Measurements from ENCODE around the gene CCBE1. TPM values are rescaled to one million over a fixed set of nuclear protein-coding genes. Genes with fewer than 3 reads are reported as not detected.
"Not testable (repeated sequence)": the region's sequence is repeated elsewhere in the genome, so short reads cannot be mapped to it uniquely, and the experiment has no call there.

The CCBE1 gene
- total RNA-seq, 1 donor from 2014 or later: not detected

- intact Hi-C loops (cut with micrococcal nuclease): no loop called here
Observed at GRCh38 chr18:59684777-59685176, 12.4 kb downstream of the CCBE1 start.

GRCh38 chr18:59681521-59682004 lies 15.7 kb downstream of the CCBE1 start:
- intact Hi-C loops (cut with micrococcal nuclease): no loop called here

GRCh38 chr18:59681051-59681450 lies 16.2 kb downstream of the CCBE1 start:
- intact Hi-C loops (cut with micrococcal nuclease): no loop called here

GRCh38 chr18:59675346-59675745 lies 21.9 kb downstream of the CCBE1 start:
- intact Hi-C loops (cut with micrococcal nuclease): no loop called here

GRCh38 chr18:59674903-59675270 lies 22.3 kb downstream of the CCBE1 start:
- intact Hi-C loops (cut with micrococcal nuclease): no loop called here

- intact Hi-C loops (cut with micrococcal nuclease): no loop called here
Observed at GRCh38 chr18:59674186-59674902, 22.9 kb downstream of the CCBE1 start.

- intact Hi-C loops (cut with micrococcal nuclease): no loop called here
Observed at GRCh38 chr18:59672235-59672711, 24.9 kb downstream of the CCBE1 start.

DNA sequence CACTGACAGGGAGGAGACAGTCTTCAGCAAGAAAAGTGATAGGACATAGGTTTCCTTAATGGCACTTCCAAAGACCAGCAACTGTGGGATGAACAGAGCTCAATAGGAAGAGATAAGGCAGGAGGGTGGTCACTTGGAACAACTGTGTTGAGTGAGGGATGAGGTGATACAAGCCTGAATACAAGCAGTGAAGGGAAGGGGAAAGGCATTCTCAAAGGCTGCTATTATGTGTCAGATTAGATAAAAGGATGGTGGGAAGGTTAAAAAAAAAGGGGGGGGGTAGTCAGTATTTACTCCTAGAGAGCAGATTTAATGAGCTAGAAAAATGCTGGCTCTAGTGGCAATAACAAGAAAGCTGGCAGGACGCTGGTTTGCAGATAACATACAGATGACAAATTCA lies 25.7 kb downstream of the CCBE1 start:
- intact Hi-C loops (cut with micrococcal nuclease): no loop called here

DNA sequence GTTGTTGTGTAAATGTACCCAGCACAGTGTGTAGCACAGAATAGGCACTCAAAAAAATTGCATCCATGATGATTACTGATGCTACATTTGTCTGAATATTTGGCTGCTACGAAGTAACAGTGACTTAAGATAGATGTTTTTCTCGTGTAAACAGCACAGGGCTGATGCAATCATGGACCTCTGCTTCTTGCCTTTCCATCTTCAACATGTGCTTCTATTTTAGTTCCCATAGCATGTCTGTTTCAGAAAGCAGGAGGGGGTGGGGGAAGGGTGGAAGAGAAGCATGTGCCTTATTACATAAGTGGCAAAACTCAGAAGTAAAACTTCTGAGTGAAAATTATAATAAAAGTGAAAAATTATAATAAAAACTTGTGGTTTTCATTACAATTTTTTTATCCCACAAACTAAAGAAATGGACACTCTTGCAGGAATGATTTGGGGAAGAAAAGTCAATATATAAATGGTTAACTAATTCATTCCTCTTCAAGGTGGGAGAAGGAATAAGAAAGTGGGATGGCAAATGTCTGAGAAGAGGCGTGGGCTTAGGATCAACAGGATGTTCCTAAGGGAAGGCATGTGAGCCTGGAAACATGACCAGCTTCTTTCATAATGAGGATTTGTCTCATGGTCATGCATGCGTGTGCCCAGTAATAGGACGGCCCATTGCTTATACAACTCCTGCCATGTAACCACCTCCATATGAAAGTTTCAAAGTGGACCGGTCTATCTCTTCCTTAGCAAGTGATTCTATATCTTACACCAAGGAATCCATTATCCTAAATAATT lies 27.2 kb downstream of the CCBE1 start:
- intact Hi-C loops (cut with micrococcal nuclease): no loop called here

DNA sequence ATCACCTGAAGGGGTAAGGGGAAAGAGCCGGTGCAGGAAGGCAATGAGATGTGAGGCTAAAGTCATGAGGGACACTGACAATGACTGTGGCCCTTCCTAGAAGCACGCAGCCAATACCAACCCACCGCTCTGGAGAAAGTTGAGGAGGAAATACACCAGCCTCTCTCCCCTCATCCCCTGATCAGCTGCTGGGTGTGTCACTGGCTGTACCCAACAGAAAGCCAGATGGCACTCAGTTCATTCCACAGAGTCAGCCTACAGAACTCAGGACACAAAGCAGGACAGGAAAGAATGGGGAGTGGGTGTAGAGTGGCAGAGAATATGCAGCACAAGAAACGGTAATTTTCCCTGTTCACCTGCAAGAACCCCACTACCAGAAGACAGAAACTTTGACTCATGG lies 29.7 kb downstream of the CCBE1 start:
- intact Hi-C loops (cut with micrococcal nuclease): no loop called here

DNA sequence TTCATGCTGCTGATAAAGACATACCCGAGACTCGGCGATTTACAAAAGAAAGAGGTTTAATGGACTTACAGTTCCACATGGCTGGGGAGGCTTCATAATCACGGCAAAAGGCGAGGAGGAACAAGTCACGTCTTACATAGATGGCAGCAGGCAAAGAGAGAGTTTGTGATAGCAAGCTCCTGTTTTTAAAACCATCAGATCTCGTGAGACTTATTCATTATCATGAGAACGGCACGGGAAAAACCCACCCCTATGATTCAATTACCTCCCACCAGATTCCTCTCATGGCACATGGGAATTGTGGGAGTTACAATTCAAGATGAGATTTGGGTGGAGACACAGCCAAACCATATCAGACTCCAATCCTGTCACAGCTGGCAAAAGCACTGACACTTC lies 31.2 kb downstream of the CCBE1 start:
- intact Hi-C loops (cut with micrococcal nuclease): not testable (repeated sequence)

GRCh38 chr18:59665057-59666006 lies 31.9 kb downstream of the CCBE1 start:
- intact Hi-C loops (cut with micrococcal nuclease): no loop called here

- intact Hi-C loops (cut with micrococcal nuclease): no loop called here
Observed at GRCh38 chr18:59664329-59664728, 32.9 kb downstream of the CCBE1 start.

DNA sequence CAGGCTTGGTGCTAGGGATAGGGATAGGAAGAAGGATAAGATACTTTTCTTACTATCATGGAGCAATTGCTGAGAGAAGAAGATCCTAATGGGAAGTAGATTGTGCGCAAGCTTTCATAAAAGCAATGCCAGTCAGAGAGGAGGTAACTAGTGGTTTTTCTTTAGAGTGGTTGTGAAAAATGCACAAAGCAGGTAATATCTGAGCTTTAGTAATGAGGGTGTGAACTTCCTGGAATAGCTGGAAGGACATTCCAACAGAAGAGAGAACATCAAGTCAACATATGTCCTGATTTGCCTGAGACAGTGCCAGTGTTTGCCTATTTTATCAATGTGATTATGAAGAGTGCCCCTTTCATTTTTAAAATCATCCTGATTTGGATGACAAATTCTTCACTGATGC lies 34.1 kb downstream of the CCBE1 start:
- intact Hi-C loops (cut with micrococcal nuclease): no loop called here

DNA sequence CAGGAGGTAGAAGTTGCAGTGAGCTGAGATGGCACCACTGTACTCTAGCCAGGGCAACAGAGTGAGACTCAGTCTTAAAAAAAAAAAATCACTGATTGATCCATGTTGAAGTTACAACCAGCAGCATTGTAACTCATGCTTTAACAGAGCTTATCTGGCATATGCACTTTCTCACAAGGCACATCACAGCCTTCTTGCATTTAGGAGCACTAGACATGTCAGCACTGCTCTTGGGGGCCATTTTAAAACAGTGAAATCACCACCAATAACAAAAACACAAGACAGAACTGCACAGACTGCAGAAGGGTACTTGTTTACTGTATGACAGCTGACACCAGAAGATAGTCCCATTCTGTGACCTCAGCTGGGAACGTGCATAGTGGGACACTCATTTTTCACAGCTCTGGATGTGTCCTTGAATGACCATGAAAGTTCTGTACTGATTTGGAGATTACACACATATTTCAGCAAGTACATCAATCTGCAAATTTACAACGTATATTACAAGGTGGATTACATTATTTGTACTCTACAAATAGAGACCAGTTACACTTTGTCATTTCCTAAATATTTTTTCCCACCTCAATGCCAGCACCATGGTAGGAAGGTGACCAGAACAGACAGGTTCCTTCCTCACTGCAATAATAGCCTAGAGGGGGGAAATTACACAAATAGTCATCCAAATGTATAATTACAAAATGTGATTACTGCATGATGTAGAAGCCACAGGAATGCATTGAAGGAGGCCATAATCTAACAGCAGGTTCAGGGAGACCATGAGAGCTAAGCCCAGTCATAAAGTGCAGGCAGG lies 35.1 kb downstream of the CCBE1 start:
- intact Hi-C loops (cut with micrococcal nuclease): no loop called here

DNA sequence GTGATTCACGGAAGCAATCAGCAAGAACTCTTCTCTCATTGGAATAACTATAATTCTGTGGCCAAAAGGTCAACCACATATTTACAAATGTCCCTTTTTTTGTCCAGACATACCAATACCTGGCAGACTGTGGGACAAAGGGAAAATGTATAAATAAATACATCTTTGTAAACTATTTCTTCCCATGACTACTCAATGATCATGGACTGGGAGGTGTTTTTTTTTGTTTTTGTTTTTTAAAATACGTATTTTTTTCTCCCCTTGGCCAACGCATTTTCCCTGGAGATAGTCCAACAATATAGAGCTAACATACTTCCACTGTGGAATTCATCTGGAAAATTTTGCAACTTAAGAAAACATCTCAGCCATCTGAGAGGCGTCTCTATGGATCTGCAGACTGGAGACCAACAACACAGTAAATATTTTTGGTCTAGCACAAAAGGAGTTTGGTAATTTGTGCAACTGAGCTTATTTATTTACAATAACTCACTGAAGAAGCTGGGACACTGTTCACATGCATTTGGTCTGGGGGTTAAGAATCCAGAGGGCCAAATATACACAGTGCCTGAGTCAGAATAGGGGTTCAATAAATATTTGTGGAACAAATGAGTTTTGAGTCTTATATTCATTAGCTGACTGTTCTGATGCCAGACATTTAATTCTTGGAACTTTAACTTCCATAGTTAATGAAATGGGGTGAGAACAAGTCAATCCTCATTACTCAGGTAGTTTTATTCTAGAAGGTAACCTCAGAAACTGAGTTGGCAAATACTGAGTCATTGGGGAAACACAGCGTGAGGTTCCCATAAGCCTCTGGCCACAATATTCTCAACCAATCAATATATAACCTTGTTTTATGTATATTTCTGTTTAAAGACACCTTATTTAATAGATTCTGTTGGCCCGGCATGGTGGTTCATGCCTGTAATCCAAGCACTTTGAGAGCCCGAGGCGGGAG lies 36.2 kb downstream of the CCBE1 start:
- intact Hi-C loops (cut with micrococcal nuclease): no loop called here

GRCh38 chr18:59660366-59660765 lies 36.9 kb downstream of the CCBE1 start:
- intact Hi-C loops (cut with micrococcal nuclease): no loop called here

- intact Hi-C loops (cut with micrococcal nuclease): no loop called here
Observed at GRCh38 chr18:59659508-59660170, 37.6 kb downstream of the CCBE1 start.

GRCh38 chr18:59658941-59659340 lies 38.3 kb downstream of the CCBE1 start:
- intact Hi-C loops (cut with micrococcal nuclease): no loop called here
